Glutamatergic neuron (in vitro differentiated cells): ENCODE results near the gene ATP6V0E2. TPM values are rescaled to one million over a fixed set of nuclear protein-coding genes. Genes with fewer than 3 reads are reported as not detected.

Source experiments
- DNase-seq: peaks from one replicate; pipeline ENCODE4 v3.0.0; 2022
- H3K27ac Mint-ChIP-seq: one replicate; pipeline ENCODE4 v1.8.0; 2020; ENCODE audit warnings: mild to moderate bottlenecking, mixed read lengths, inconsistent platforms; ENCODE audit not compliant: unreplicated experiment
- H3K27me3 Mint-ChIP-seq: one replicate; pipeline ENCODE4 v1.8.0; 2020; ENCODE audit warnings: mild to moderate bottlenecking, moderate library complexity, mixed read lengths, inconsistent platforms; ENCODE audit not compliant: unreplicated experiment
- H3K36me3 Mint-ChIP-seq: one replicate; pipeline ENCODE4 v1.8.0; 2020; ENCODE audit warnings: mild to moderate bottlenecking, mixed read lengths, inconsistent platforms; ENCODE audit not compliant: unreplicated experiment
- H3K4me1 Mint-ChIP-seq: one replicate; pipeline ENCODE4 v1.8.0; 2020; ENCODE audit warnings: mild to moderate bottlenecking, low read depth, mixed read lengths, inconsistent platforms; ENCODE audit not compliant: unreplicated experiment
- H3K4me3 Mint-ChIP-seq: one replicate; pipeline ENCODE4 v1.8.0; 2020; ENCODE audit warnings: mild to moderate bottlenecking, mixed read lengths, inconsistent platforms; ENCODE audit not compliant: unreplicated experiment
- H3K9me3 Mint-ChIP-seq: one replicate; pipeline ENCODE4 v1.8.0; 2020; ENCODE audit warnings: mild to moderate bottlenecking, moderate library complexity, mixed read lengths, inconsistent platforms; ENCODE audit not compliant: unreplicated experiment
- total RNA-seq: library from RNA; stranded (reverse); fragmentation: NEBNext Ultra II Directional; extraction: Animal tissue kit (Norgen Biotek cat#: 25700); gene quantifications from one replicate; pipeline ENCODE4 v1.2.1, GENCODE V29; 2021; ENCODE audit not compliant: unreplicated experiment
- TF ChIP-seq, protein P1 (sequence below): fragments of 200-600 bp; sonication (generic); IDR thresholded peaks from one replicate; pipeline ENCODE4 v1.5.0; 2021; ENCODE audit not compliant: partially characterized antibody, unreplicated experiment

ATP6V0E2 gene
- total RNA-seq, 1 donor from 2014 or later = 67.6 TPM

DNA sequence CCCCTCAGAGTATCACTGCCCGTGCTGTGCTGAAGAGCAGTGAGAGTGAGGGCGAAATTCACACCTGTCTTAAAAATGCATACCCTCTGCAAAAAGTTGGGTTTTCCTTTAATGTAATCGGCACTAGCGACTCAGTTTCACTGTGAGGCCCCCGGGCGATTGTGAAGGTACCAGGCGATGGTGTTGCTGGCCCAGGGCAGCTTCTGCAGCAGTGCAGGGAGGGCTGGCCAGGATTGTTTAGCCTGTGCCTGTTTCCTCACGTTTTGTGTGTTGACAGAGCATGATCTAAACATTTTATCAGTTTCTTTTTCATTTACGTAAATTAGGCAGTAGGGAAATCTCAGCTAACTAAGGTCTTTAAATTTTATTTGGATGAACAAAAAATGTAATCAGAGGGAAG, 22.3 kb upstream of the ATP6V0E2 start:
- H3K27me3 Mint-ChIP-seq = peaks cover 3% of the 10 kb centered on the region
- no peak overlapping the region for H3K4me3 Mint-ChIP-seq
- no peak overlapping the region for H3K27ac Mint-ChIP-seq
- no peak for DNase-seq
- H3K4me1 Mint-ChIP-seq = no peaks in the 10 kb centered on the region
- H3K36me3 Mint-ChIP-seq = no peaks in the 10 kb centered on the region
- no peaks in the 10 kb centered on the region for H3K9me3 Mint-ChIP-seq
- TF ChIP-seq, protein P1, sequence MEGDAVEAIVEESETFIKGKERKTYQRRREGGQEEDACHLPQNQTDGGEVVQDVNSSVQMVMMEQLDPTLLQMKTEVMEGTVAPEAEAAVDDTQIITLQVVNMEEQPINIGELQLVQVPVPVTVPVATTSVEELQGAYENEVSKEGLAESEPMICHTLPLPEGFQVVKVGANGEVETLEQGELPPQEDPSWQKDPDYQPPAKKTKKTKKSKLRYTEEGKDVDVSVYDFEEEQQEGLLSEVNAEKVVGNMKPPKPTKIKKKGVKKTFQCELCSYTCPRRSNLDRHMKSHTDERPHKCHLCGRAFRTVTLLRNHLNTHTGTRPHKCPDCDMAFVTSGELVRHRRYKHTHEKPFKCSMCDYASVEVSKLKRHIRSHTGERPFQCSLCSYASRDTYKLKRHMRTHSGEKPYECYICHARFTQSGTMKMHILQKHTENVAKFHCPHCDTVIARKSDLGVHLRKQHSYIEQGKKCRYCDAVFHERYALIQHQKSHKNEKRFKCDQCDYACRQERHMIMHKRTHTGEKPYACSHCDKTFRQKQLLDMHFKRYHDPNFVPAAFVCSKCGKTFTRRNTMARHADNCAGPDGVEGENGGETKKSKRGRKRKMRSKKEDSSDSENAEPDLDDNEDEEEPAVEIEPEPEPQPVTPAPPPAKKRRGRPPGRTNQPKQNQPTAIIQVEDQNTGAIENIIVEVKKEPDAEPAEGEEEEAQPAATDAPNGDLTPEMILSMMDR = no peak

DNA sequence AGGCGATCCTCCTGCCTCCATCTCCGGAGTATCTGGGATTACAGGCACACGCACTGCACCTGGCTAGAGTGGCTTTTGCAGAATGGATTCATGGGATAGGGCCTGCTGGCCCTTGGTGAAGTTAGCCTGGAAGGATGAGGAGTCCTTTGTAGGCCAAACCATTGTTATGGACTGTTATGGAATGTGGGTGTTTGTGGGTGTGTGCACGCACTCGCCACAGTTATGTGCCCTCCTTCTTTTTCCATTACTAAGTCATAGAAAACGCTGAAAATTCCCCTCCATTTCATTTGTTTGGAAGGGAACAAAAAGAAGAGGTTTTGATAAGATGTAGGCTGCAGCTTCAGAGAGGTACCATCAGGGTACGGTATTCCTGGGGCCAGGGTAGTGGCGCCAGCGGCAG, 20.6 kb upstream of the ATP6V0E2 start:
- peaks cover 3% of the 10 kb centered on the region for H3K4me1 Mint-ChIP-seq
- TF ChIP-seq, protein P1 = no peak
- H3K27ac Mint-ChIP-seq = no peak overlapping the region
- no peak for DNase-seq
- no peaks in the 10 kb centered on the region for H3K9me3 Mint-ChIP-seq
- H3K4me3 Mint-ChIP-seq = no peak overlapping the region
- no peaks in the 10 kb centered on the region for H3K36me3 Mint-ChIP-seq
- peaks cover 5% of the 10 kb centered on the region for H3K27me3 Mint-ChIP-seq

DNA sequence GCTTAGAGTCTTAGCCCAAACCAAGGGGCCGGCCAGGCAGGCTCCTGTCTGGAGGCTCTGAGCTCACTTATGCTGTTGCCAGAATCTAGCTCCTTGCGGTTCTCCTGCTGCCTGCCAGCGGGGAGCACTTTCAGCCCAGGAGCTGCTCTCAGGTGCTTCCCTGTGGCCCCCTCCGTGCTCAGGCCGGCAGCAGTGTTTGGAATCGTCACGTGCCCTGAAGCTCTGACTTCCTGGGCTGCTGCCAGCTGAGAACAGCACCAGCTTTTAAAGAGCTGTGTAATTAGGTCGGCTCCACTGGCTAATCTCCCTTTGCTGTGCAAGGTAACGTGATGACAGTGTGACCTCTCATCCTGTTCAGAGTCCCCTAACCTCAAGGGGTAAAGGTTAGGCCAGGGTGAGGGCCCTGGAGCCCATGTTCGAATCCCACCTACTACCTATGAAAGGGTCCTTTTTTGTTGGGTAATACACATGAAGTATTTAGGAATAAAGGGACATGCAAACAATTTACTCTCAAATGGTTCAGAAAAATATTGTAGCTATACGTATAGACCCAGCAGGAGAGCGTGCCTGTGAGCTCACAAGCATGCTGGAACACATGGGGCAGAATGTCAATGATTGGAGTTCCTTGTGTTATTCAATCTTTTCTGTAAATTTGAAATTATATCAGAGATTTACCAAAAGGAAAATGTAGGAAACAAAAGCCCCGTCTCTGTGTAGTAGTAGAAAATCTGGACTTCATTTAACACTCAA, 19.0 kb upstream of the ATP6V0E2 start:
- H3K4me3 Mint-ChIP-seq = no peak overlapping the region
- DNase-seq = no peak
- no peaks in the 10 kb centered on the region for H3K36me3 Mint-ChIP-seq
- H3K27ac Mint-ChIP-seq = no peak overlapping the region
- TF ChIP-seq, protein P1 = no peak
- H3K9me3 Mint-ChIP-seq = no peaks in the 10 kb centered on the region
- peaks cover 3% of the 10 kb centered on the region for H3K4me1 Mint-ChIP-seq
- peaks cover 5% of the 10 kb centered on the region for H3K27me3 Mint-ChIP-seq

DNA sequence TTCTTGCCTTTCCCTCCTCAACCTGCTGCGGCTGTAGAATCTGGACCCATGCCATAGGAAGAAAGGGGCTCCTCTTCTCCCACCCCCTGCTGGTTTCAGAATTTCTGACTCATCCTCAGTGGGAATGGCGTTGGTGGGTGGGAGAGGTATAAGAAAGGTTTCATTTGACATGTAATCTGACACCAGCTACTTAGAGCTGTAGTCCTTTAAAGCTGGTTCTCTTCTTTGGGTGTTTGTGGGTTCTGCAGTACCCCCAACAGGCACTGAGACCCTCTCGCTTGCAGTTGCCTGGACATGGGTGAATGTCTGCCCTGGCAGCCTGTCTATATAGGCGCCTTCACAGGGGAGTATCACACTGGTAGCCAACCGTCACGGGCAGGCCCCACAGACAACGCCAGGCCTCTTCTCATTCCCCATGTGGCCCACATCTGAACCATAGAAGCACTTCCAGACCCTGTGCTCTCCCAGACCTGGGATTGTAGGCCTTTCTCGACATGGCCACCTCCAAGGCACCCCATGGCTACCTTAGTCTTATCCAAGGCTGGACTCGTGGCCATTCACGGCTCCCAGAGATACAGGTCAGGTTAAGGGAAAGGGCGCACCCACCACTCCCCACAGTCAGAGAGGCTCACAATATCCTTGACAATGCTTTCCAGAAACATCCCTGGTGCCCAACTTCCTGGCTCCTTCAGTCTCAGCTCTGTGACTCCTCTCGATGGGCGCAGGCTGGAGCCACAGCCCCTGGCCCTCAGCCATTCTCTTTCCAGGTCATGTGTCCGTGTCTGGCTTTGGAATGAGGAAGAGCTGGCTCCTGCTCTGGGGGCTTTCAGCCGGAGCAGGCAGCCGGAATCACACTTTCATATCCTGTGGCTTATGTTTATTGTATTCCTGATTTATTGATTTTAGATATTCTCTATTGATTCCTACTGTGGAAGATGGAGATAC, 18.1 kb upstream of the ATP6V0E2 start:
- Mint-ChIP-seq H3K27me3 (peaks cover 5% of the 10 kb centered on the region), H3K4me1 (peaks cover 3% of the 10 kb centered on the region), H3K9me3 (no peaks in the 10 kb centered on the region), H3K4me3 (no peak overlapping the region), H3K27ac (no peak overlapping the region), H3K36me3 (no peaks in the 10 kb centered on the region)
- TF ChIP-seq, protein P1 = no peak
- DNase-seq = no peak
